ENCODE data around the gene TRAF3IP1.
"Not testable (repeated sequence)": the region's sequence is repeated elsewhere in the genome, so short reads cannot be mapped to it uniquely, and the experiment has no call there.

DNA sequence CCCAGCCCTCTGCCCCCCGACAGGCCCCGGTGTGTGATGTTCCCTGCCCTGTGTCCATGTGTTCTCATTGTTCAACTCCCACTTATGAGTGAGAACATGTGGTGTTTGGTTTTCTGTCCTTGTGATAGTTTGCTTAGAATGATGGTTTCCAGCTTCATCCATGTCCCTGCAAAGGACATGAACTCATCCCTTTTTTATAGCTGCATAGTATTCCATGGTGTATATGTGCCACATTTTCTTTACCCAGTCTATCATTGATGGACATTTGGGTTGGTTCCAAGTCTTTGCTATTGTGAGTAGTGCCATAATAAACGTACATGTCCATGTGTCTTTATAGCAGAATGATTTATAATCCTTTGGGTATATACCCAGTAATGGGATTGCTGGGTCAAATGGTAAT, 52.0 kb downstream of the TRAF3IP1 start:
- TF ChIP-seq, protein P1, sequence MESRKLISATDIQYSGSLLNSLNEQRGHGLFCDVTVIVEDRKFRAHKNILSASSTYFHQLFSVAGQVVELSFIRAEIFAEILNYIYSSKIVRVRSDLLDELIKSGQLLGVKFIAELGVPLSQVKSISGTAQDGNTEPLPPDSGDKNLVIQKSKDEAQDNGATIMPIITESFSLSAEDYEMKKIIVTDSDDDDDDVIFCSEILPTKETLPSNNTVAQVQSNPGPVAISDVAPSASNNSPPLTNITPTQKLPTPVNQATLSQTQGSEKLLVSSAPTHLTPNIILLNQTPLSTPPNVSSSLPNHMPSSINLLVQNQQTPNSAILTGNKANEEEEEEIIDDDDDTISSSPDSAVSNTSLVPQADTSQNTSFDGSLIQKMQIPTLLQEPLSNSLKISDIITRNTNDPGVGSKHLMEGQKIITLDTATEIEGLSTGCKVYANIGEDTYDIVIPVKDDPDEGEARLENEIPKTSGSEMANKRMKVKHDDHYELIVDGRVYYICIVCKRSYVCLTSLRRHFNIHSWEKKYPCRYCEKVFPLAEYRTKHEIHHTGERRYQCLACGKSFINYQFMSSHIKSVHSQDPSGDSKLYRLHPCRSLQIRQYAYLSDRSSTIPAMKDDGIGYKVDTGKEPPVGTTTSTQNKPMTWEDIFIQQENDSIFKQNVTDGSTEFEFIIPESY (IDR thresholded peaks at IDR 0.05): not testable (repeated sequence)
- TF ChIP-seq, protein P2, sequence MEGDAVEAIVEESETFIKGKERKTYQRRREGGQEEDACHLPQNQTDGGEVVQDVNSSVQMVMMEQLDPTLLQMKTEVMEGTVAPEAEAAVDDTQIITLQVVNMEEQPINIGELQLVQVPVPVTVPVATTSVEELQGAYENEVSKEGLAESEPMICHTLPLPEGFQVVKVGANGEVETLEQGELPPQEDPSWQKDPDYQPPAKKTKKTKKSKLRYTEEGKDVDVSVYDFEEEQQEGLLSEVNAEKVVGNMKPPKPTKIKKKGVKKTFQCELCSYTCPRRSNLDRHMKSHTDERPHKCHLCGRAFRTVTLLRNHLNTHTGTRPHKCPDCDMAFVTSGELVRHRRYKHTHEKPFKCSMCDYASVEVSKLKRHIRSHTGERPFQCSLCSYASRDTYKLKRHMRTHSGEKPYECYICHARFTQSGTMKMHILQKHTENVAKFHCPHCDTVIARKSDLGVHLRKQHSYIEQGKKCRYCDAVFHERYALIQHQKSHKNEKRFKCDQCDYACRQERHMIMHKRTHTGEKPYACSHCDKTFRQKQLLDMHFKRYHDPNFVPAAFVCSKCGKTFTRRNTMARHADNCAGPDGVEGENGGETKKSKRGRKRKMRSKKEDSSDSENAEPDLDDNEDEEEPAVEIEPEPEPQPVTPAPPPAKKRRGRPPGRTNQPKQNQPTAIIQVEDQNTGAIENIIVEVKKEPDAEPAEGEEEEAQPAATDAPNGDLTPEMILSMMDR (IDR thresholded peaks at IDR 0.05; ENCODE audit: low read depth, low read length, missing input control): not testable (repeated sequence)

All from liver (tissue), 2 donors.